ENCODE measurements around the gene TCERG1L. TPM values are rescaled to one million over a fixed set of nuclear protein-coding genes. Genes with fewer than 3 reads are reported as not detected.
"Not testable (repeated sequence)": the region's sequence is repeated elsewhere in the genome, so short reads cannot be mapped to it uniquely, and the experiment has no call there.

TCERG1L gene
- polyA plus RNA-seq, 1 experiment, result not detected

DNA sequence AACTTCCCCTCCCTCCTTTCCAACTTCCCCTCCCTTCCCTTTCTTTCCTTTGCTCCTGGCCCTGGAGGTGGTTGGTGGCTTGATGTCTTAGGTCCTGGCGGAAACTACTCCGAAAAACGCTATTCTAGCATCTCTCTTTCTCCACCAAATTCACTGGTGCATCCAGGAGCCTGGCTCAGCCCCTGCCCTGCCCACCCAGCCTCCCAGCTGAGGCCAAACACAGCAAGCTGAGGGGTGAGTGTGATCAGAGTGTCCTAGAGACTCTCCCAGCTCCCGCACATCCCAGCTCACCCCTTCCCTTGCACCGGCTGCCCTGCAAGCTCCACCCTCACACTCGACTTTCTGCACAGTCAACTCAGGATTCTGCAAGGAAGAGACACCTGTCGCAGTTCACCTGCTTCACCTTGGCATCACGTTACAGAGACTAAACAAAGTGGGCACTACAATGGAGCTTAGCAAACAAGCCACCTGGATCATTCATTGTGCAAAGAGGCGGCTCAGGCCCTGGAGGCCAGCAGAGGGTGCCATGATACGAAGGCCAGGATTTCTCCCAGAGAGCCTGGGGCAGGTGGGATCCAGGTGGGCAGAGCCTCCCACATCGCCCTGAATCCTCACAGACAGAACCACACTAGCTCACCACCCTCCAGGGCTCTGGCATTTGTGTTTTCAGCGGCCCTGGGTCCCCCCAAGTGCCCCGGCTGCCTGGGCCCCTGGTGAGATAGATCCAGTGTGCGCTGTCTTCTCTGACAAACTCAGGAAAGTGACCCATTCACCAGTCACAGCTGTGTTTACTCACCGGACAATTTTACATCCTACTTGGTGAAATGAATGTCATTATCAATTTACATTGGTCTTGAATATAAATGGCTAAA, 169.6 kb downstream of the TCERG1L start:
- H3K36me3 ChIP-seq (ENCODE audit: control insufficient read depth, insufficient read depth, low read length), result no peaks in the 10 kb centered on the region
- H3K27me3 ChIP-seq (ENCODE audit: control insufficient read depth, insufficient read depth, low read length), result no peaks in the 10 kb centered on the region
- TF ChIP-seq CTCF (IDR thresholded peaks at IDR 0.05; ENCODE audit: insufficient read depth, low read depth, low read length), result no peak
- no peak overlapping the region for H3K4me3 ChIP-seq (ENCODE audit: low read depth, low read length)
- CTCF ChIA-PET, result no interaction called here
- no peak for DNase-seq (ENCODE audit: low read depth)
- POLR2A ChIA-PET, result no interaction called here

- CTCF ChIA-PET, result no interaction called here
- no peaks in the 10 kb centered on the region for H3K36me3 ChIP-seq (ENCODE audit: control insufficient read depth, insufficient read depth, low read length)
- no peaks in the 10 kb centered on the region for H3K27me3 ChIP-seq (ENCODE audit: control insufficient read depth, insufficient read depth, low read length)
- DNase-seq (ENCODE audit: low read depth), result no peak
- no peak for TF ChIP-seq CTCF (IDR thresholded peaks at IDR 0.05; ENCODE audit: insufficient read depth, low read depth, low read length)
- no peak overlapping the region for H3K4me3 ChIP-seq (ENCODE audit: low read depth, low read length)
- POLR2A ChIA-PET, result no interaction called here
These were observed 170.3 kb downstream of the TCERG1L start for GRCh38 chr10:131141207-131141606.

DNA sequence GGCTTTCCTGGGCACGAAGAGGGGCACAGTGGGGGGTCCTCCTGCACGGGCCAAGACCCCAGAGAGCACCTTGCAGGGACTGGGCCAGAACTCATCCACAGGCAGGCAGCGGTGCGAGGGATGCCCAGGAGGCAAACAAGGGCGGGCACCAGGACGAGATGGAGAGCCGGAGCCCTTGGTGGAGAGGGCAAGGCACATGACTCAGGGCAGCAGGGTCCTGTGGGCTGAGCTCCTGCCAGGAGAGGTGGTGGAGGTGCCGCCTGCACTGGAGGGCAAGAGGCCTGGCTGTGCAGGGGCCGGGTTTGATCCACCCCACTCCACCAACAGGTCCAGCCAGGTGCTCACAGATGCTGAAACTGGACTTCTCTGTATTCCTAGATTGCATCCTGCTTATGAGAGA, 170.9 kb downstream of the TCERG1L start:
- no peaks in the 10 kb centered on the region for H3K36me3 ChIP-seq (ENCODE audit: control insufficient read depth, insufficient read depth, low read length)
- no peak for DNase-seq (ENCODE audit: low read depth)
- no peaks in the 10 kb centered on the region for H3K27me3 ChIP-seq (ENCODE audit: control insufficient read depth, insufficient read depth, low read length)
- ChIA-PET POLR2A (no interaction called here), CTCF (no interaction called here)
- no peak overlapping the region for H3K4me3 ChIP-seq (ENCODE audit: low read depth, low read length)
- TF ChIP-seq CTCF (IDR thresholded peaks at IDR 0.05; ENCODE audit: insufficient read depth, low read depth, low read length), result no peak

GRCh38 chr10:131137223-131137622, 174.3 kb downstream of the TCERG1L start:
- ChIA-PET CTCF (no interaction called here), POLR2A (no interaction called here)
- no peak for TF ChIP-seq CTCF (IDR thresholded peaks at IDR 0.05; ENCODE audit: insufficient read depth, low read depth, low read length)
- no peak overlapping the region for H3K4me3 ChIP-seq (ENCODE audit: low read depth, low read length)
- no peaks in the 10 kb centered on the region for H3K27me3 ChIP-seq (ENCODE audit: control insufficient read depth, insufficient read depth, low read length)
- H3K36me3 ChIP-seq (ENCODE audit: control insufficient read depth, insufficient read depth, low read length), result no peaks in the 10 kb centered on the region
- DNase-seq (ENCODE audit: low read depth), result no peak

DNA sequence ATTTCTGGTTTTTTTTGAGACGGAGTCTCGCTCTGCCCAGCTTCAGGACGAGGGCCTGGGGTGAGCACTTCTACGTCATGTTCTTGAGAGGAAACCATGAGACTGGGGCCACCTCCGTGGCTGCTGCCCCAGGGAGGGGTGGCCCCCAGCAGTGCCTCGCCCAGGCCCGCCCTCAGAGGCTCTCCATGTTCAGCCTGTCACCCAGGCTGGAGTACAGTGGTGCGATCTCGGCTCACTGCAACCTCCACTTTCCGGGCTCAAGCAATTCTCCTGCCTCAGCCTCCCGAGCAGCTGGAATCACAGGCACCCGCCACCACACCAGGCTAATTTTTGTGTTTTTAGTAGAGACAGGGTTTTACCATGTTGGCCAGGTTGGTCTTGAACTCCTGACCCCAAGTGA, 175.2 kb downstream of the TCERG1L start:
- DNase-seq (ENCODE audit: low read depth); POLR2A ChIA-PET; CTCF ChIA-PET; H3K36me3 ChIP-seq (ENCODE audit: control insufficient read depth, insufficient read depth, low read length); H3K27me3 ChIP-seq (ENCODE audit: control insufficient read depth, insufficient read depth, low read length); H3K4me3 ChIP-seq (ENCODE audit: low read depth, low read length): not testable (repeated sequence)

- DNase-seq (ENCODE audit: low read depth), result no peak
- Histone ChIP-seq H3K27me3 (ENCODE audit: control insufficient read depth, insufficient read depth, low read length) (no peaks in the 10 kb centered on the region), H3K36me3 (ENCODE audit: control insufficient read depth, insufficient read depth, low read length) (no peaks in the 10 kb centered on the region), H3K4me3 (ENCODE audit: low read depth, low read length) (no peak overlapping the region)
- no peak for TF ChIP-seq CTCF (IDR thresholded peaks at IDR 0.05; ENCODE audit: insufficient read depth, low read depth, low read length)
- CTCF ChIA-PET, result no interaction called here
- POLR2A ChIA-PET, result no interaction called here
These were observed 175.8 kb downstream of the TCERG1L start for GRCh38 chr10:131135716-131136115.

Measured in BJ (cell line).